PC-3 (cell line): Measurements from ENCODE around the gene MYH6. TPM values are rescaled to one million over a fixed set of nuclear protein-coding genes. Genes with fewer than 3 reads are reported as not detected.

Source experiments
- ATAC-seq: fragments of 200-7000 bp; cut with Tn5 transposase; 2 replicates; pipeline ENCODE4 v1.9.1; 2020; ENCODE audit warnings: mild to moderate bottlenecking, moderate library complexity
- BruUV-seq: library from RNA; stranded (reverse); fragments of 400-500 nt; replicated peaks from 2 replicates; lab custom pipeline; 2021; lab: Mats Ljungman, UMichigan
- CTCF ChIA-PET: fragments of 300-600 bp; sonication (Branson Sonifier 250); formaldehyde crosslinking; loops from one replicate; lab custom pipeline; 2022; ENCODE audit warnings: antibody characterized with exemption; lab: Charles Lee
- POLR2A ChIA-PET: fragments of 300-600 bp; sonication (Branson Sonifier 250); formaldehyde crosslinking; loops from one replicate; lab custom pipeline; 2022; ENCODE audit warnings: antibody characterized with exemption; ENCODE audit not compliant: unreplicated experiment; lab: Charles Lee
- DNase-seq: peaks from one replicate; pipeline ENCODE4 v3.0.0-alpha.2; 2015
- H2AFZ ChIP-seq: fragments of 300-600 bp; sonication (generic); 2 replicates; pipeline ENCODE4 v1.6.0; 2016; ENCODE audit warnings: antibody characterized with exemption, low read length
- H3F3A ChIP-seq: fragments of 300-600 bp; sonication (generic); one replicate; pipeline ENCODE4 v1.6.0; 2017; ENCODE audit warnings: antibody characterized with exemption, low read length, control low read depth, mild to moderate bottlenecking; ENCODE audit not compliant: unreplicated experiment
- H3K27ac ChIP-seq: fragments of 300-600 bp; sonication (generic); 2 replicates; pipeline ENCODE4 v1.5.1; 2016; ENCODE audit warnings: mild to moderate bottlenecking, low read length
- H3K27me3 ChIP-seq: fragments of 300-600 bp; sonication (generic); 2 replicates; pipeline ENCODE4 v1.6.1; 2016; ENCODE audit warnings: low read length, mixed read lengths
- H3K36me3 ChIP-seq: fragments of 300-600 bp; sonication (generic); 2 replicates; pipeline ENCODE4 v1.6.1; 2016; ENCODE audit warnings: low read depth, mixed run types, low read length, mixed read lengths
- H3K4me1 ChIP-seq: fragments of 300-600 bp; sonication (generic); 2 replicates; pipeline ENCODE4 v1.5.1; 2016; ENCODE audit warnings: low read length; ENCODE audit not compliant: insufficient read depth
- H3K4me2 ChIP-seq: fragments of 300-600 bp; sonication (generic); 2 replicates; pipeline ENCODE4 v1.6.0; 2016; ENCODE audit warnings: low read length
- H3K4me3 ChIP-seq: fragments of 300-600 bp; sonication (generic); 2 replicates; pipeline ENCODE4 v1.5.1; 2016; ENCODE audit warnings: mild to moderate bottlenecking, low read length, mixed read lengths
- H3K79me2 ChIP-seq: fragments of 300-600 bp; sonication (generic); 2 replicates; pipeline ENCODE4 v1.6.1; 2017; ENCODE audit warnings: low read length, mixed read lengths
- H3K9ac ChIP-seq: fragments of 300-600 bp; sonication (generic); 2 replicates; pipeline ENCODE4 v1.6.0; 2016; ENCODE audit warnings: mild to moderate bottlenecking, low read length
- H3K9me2 ChIP-seq: fragments of 300-600 bp; sonication (generic); replicated peaks from 2 replicates; pipeline ENCODE4 v1.6.1; 2016; ENCODE audit warnings: mixed run types, low read length, mixed read lengths
- H3K9me3 ChIP-seq: fragments of 300-600 bp; sonication (generic); 2 replicates; pipeline ENCODE4 v1.6.1; 2016; ENCODE audit warnings: low read length, mixed read lengths
- H4K20me1 ChIP-seq: fragments of 300-600 bp; sonication (generic); 2 replicates; pipeline ENCODE4 v1.6.1; 2016; ENCODE audit warnings: low read length, mixed read lengths
- CTCF ChIP-seq: fragments of 300-600 bp; sonication (generic); conservative IDR thresholded peaks from 2 replicates; pipeline ENCODE4 v1.5.1; 2017; ENCODE audit warnings: antibody characterized with exemption, low read depth, mild to moderate bottlenecking, low read length
- EZH2 ChIP-seq: fragments of 300-600 bp; sonication (generic); IDR thresholded peaks from one replicate; pipeline ENCODE4 v1.6.1; 2017; ENCODE audit warnings: antibody characterized with exemption, mild to moderate bottlenecking, low read length; ENCODE audit not compliant: unreplicated experiment
- EZH2phosphoT487 ChIP-seq: fragments of 300-600 bp; sonication (generic); IDR thresholded peaks from 2 replicates; pipeline ENCODE4 v1.6.1; 2018; ENCODE audit warnings: mild to moderate bottlenecking, antibody characterized with exemption, low read length, borderline replicate concordance
- intact Hi-C: fragments of 100-400 bp; cut with micrococcal nuclease; formaldehyde crosslinking; loops from 2 replicates; pipeline ENCODE4 v1.9.0; 2023
- total RNA-seq: library from RNA; depleted of rRNA; stranded (reverse); fragments of >200 nt; gene quantifications from 2 replicates; pipeline ENCODE4 v1.2.3, GENCODE V29; 2014

MYH6 gene
- total RNA-seq, 1 experiment from 2014 or later, result not detected

GRCh38 chr14:23443411-23443812 lies 35.3 kb upstream of the MYH6 start:
- Histone ChIP-seq H3K9me3 (no peaks in the 10 kb centered on the region), H3K36me3 (no peaks in the 10 kb centered on the region), H3F3A (no peaks in the 10 kb centered on the region), H3K79me2 (no peaks in the 10 kb centered on the region), H2AFZ (no peak overlapping the region), H3K27me3 (peaks cover 60% of the 10 kb centered on the region), H4K20me1 (no peaks in the 10 kb centered on the region), H3K27ac (no peak overlapping the region), H3K9ac (no peak overlapping the region), H3K4me2 (no peak overlapping the region), H3K4me1 (no peaks in the 10 kb centered on the region), H3K4me3 (no peak overlapping the region), H3K9me2 (no peaks in the 10 kb centered on the region)
- ATAC-seq (no peak), DNase-seq (no peak)
- ChIA-PET POLR2A (no interaction called here), CTCF (no interaction called here)
- no TSS peak for BruUV-seq
- intact Hi-C loops, result no loop called here
- TF ChIP-seq EZH2, result no peak
- TF ChIP-seq CTCF, result no peak
- TF ChIP-seq EZH2phosphoT487, result no peak

DNA sequence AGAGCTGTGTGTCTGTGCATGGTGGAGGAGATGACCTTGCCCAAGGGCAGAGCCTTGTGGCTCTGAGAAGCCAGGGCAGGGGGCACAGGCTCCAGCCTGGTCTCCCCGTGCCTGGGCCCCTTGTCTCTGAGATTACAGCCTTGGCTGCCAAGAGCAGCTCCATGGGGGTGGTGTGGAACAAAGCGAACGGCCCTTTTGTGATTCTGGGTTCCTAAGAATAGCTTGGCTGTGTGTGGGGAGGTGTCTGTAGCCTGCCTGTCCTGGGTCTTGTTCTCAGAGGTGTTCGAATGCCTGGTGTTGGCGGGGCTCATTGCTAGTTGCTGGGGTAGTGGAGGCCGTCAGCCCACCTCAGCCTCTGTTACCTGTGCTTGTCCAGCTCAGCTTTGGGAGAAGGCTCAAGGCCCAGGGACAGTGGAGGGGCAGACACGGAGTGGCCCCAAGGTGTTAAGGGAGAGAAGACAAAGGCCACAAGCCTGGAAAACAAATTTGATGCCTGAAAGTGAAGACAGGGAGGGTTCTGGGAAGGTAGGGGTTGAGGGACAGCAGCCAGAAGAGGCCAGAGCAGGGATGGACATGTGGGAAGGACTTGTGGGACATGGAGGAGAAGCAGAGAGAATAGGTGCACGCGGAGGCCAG lies 34.8 kb upstream of the MYH6 start:
- ChIA-PET POLR2A (no interaction called here), CTCF (no interaction called here)
- Histone ChIP-seq H3K27me3 (peaks cover 66% of the 10 kb centered on the region), H3K9ac (no peak overlapping the region), H3F3A (no peaks in the 10 kb centered on the region), H3K4me2 (no peak overlapping the region), H3K9me2 (no peaks in the 10 kb centered on the region), H2AFZ (no peak overlapping the region), H3K4me3 (no peak overlapping the region), H3K9me3 (no peaks in the 10 kb centered on the region), H3K36me3 (no peaks in the 10 kb centered on the region), H3K79me2 (no peaks in the 10 kb centered on the region), H3K4me1 (no peaks in the 10 kb centered on the region), H3K27ac (no peak overlapping the region), H4K20me1 (no peaks in the 10 kb centered on the region)
- DNase-seq (no peak), ATAC-seq (no peak)
- no peak for TF ChIP-seq EZH2phosphoT487
- no peak for TF ChIP-seq CTCF
- TF ChIP-seq EZH2, result no peak
- BruUV-seq, result no TSS peak
- intact Hi-C loops, result no loop called here

- no peaks in the 10 kb centered on the region for H3F3A ChIP-seq
- H3K9me3 ChIP-seq, result no peaks in the 10 kb centered on the region
- H3K27ac ChIP-seq, result no peak overlapping the region
- no peaks in the 10 kb centered on the region for H3K79me2 ChIP-seq
- ATAC-seq, result no peak; the same call in 1 of the 2 replicates
- no peak overlapping the region for H2AFZ ChIP-seq
- peaks cover 84% of the 10 kb centered on the region for H3K27me3 ChIP-seq
- no peak overlapping the region for H3K9ac ChIP-seq
- ChIA-PET POLR2A (no interaction called here), CTCF (no interaction called here)
- H3K9me2 ChIP-seq, result no peaks in the 10 kb centered on the region
- TF ChIP-seq EZH2 (no peak), CTCF (no peak), EZH2phosphoT487 (no peak)
- DNase-seq, result no peak
- H3K36me3 ChIP-seq, result no peaks in the 10 kb centered on the region
- no peaks in the 10 kb centered on the region for H4K20me1 ChIP-seq
- BruUV-seq, result no TSS peak
- H3K4me1 ChIP-seq, result no peaks in the 10 kb centered on the region
- H3K4me2 ChIP-seq, result no peak overlapping the region
- intact Hi-C loops, result no loop called here
- H3K4me3 ChIP-seq, result no peak overlapping the region
Observed at GRCh38 chr14:23441076-23441475, 33.0 kb upstream of the MYH6 start.
